Breast epithelium (tissue), 4 donors: ENCODE results near the gene QPRT. TPM values are rescaled to one million over a fixed set of nuclear protein-coding genes. Genes with fewer than 3 reads are reported as not detected.
"Not testable (repeated sequence)": the region's sequence is repeated elsewhere in the genome, so short reads cannot be mapped to it uniquely, and the experiment has no call there.

Source experiments
- DNase-seq, 2 donors: peaks; one replicate each; pipeline ENCODE4 v3.0.0-alpha.2; 2019; ENCODE audit warnings: low spot score in 2 of 2
- H3K27ac ChIP-seq, 2 donors: fragments of 200-600 bp; sonication (generic) in 1 of 2; one replicate each; pipeline ENCODE4 v1.5.1; 2016 to 2019; ENCODE audit warnings: mild to moderate bottlenecking in 1 of 2
- H3K27me3 ChIP-seq, 2 donors: fragments of 200-600 bp; sonication (generic) in 1 of 2; one replicate each; pipeline versions ENCODE4 v1.5.1 to v1.6.0; 2017 to 2019; ENCODE audit warnings: control low read depth in 1 of 2, mild to moderate bottlenecking in 1 of 2
- H3K36me3 ChIP-seq: fragments of 200-600 bp; one replicate; pipeline ENCODE4 v1.5.1; 2019
- H3K4me1 ChIP-seq, 2 donors: fragments of 200-600 bp; sonication (generic); one replicate each; pipeline ENCODE4 v1.5.1; 2016 to 2019; ENCODE audit warnings: control low read depth in 1 of 2
- H3K4me3 ChIP-seq, 3 donors: fragments of 200-600 bp; sonication (generic); 1 replicate in 2 of 3; 2 replicates in 1 of 3; pipeline ENCODE4 v1.5.1; 2016 to 2019; ENCODE audit warnings: mild to moderate bottlenecking in 3 of 3, moderate library complexity in 2 of 3
- H3K9me3 ChIP-seq, 2 donors: fragments of 200-600 bp; sonication (generic) in 1 of 2; one replicate each; pipeline ENCODE4 v1.5.1; 2016 to 2019; ENCODE audit warnings: control low read depth in 1 of 2
- CTCF ChIP-seq, 3 donors: fragments of 450-650 bp; IDR thresholded peaks; one replicate each; pipeline ENCODE4 v1.5.1; 2016 to 2017; ENCODE audit warnings: antibody characterized with exemption in 3 of 3, mild to moderate bottlenecking in 3 of 3, moderate library complexity in 3 of 3
- POLR2A ChIP-seq: fragments of 450-650 bp; IDR thresholded peaks from one replicate; pipeline ENCODE4 v1.6.1; 2016; ENCODE audit warnings: antibody characterized with exemption, mild to moderate bottlenecking, moderate library complexity
- POLR2AphosphoS5 ChIP-seq, 3 donors: sonication (generic); formaldehyde crosslinking; IDR thresholded peaks; one replicate each; pipeline ENCODE4 v1.6.1; 2017; ENCODE audit warnings: antibody characterized with exemption in 3 of 3
- intact Hi-C: fragments of 100-400 bp; cut with DNase I; formaldehyde crosslinking; loops from one replicate; pipeline ENCODE4 v1.15.1; 2023; ENCODE audit warnings: low total_unique reads
- total RNA-seq, 3 donors: library from RNA; depleted of rRNA; stranded (reverse); fragments of >200 nt; gene quantifications; one replicate each; pipeline ENCODE4 v1.1.0, GENCODE V29; 2016

Gene QPRT
- total RNA-seq, 3 donors from 2014 or later = 2.4 to 13.3 (median 9.5) TPM

GRCh38 chr16:29702269-29702668 is 23.3 kb downstream of the QPRT start:
- Histone ChIP-seq H3K4me1 (no peaks in the 10 kb centered on the region), H3K27ac (no peak overlapping the region), H3K9me3 (no peaks in the 10 kb centered on the region), H3K36me3 (no peaks in the 10 kb centered on the region), H3K4me3 (no peak overlapping the region), H3K27me3 (no peaks in the 10 kb centered on the region)
- TF ChIP-seq CTCF (IDR thresholded peaks at IDR 0.05) = no peak
- no peak for TF ChIP-seq POLR2A
- TF ChIP-seq POLR2AphosphoS5 (IDR thresholded peaks at IDR 0.05) = no peak
- intact Hi-C loops = no loop called here
- no peak for DNase-seq

- no peaks in the 10 kb centered on the region for H3K36me3 ChIP-seq
- H3K9me3 ChIP-seq = no peaks in the 10 kb centered on the region
- H3K27ac ChIP-seq = no peak overlapping the region
- H3K27me3 ChIP-seq = no peaks in the 10 kb centered on the region
- no peak for DNase-seq
- H3K4me1 ChIP-seq = no peaks in the 10 kb centered on the region
- no peak overlapping the region for H3K4me3 ChIP-seq
- TF ChIP-seq POLR2AphosphoS5 (IDR thresholded peaks at IDR 0.05) (no peak), CTCF (IDR thresholded peaks at IDR 0.05) (no peak), POLR2A (no peak)
- intact Hi-C loops = no loop called here
Observed at GRCh38 chr16:29705030-29705429, 26.1 kb downstream of the QPRT start.

DNA sequence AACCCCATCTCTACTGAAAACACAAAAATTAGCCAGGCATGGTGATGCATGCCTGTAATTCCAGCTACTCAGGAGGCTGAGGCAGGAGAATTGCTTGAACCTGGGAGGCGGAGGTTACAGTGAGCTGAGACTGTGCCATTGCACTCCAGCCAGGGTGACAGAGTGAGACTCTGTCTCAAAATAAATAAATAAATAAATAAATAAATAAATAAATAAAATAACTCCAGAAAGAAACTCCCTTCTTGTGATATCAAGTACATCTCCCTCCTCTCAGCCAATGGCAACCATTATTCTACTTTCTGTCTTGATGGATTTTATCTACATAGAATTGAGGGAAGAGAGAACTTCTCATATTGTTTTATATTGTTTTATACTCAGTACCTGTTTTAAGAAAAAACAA is 28.2 kb downstream of the QPRT start:
- H3K27me3 ChIP-seq, H3K9me3 ChIP-seq, H3K27ac ChIP-seq, H3K36me3 ChIP-seq, DNase-seq, intact Hi-C loops, H3K4me3 ChIP-seq, H3K4me1 ChIP-seq: not testable (repeated sequence)

DNA sequence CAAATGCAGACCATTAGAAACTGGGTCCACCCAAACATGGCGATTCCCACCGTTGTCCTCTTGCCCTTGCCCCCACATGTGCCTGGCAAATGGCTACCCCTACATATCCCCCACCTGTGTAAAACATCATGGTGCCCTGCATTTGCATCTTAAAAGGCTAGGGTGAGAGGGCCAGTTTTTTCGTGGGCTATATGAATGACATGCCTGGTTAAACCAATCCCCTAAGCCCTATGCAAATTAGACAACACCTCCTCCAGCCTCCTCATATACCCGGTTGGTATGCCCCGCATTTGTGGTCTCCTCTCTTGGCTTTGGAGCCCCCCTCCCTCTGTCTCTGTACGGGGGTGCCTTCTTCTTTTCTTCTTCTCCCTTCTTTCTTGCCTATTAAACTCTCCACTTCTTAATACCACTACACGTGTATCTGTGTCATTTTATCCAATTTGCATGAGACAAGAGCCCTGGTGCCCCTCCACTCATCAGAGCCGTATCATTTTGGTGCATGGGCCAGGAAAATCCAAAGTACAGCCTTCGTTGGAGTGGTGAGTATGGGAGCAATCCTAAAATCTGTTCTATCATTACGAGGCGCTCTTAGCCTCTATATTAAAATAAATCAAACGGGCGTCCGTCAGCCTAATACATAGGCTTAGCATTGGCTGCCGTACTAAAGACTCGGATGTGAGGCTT is 30.1 kb downstream of the QPRT start:
- Histone ChIP-seq H3K4me1 (no peaks in the 10 kb centered on the region), H3K9me3 (no peaks in the 10 kb centered on the region), H3K4me3 (no peak overlapping the region), H3K27ac (no peak overlapping the region), H3K27me3 (no peaks in the 10 kb centered on the region), H3K36me3 (no peaks in the 10 kb centered on the region)
- no peak for DNase-seq
- intact Hi-C loops = no loop called here
- TF ChIP-seq CTCF (IDR thresholded peaks at IDR 0.05) = no peak
- no peak for TF ChIP-seq POLR2A
- TF ChIP-seq POLR2AphosphoS5 (IDR thresholded peaks at IDR 0.05) = no peak

DNA sequence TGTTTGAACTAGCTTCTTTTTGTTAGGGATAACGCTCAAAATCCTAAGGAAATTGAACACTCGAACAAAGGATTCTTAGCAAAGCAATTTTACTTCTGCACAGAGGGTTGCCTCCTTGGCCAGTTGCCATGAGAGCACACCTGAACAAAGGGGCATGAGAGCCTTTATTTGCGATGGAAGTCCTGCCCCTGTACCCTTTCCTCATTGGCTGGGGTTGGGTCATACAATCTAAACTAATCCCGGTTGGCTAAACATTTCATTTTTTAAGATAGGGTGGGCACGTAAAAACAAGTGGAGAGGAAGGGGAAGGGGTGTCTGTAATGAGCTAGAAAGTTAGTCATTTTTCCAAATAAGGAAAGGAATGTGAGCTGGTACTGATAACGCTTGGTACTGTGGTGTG is 30.7 kb downstream of the QPRT start:
- H3K36me3 ChIP-seq, intact Hi-C loops, H3K27ac ChIP-seq, H3K9me3 ChIP-seq, H3K27me3 ChIP-seq, H3K4me1 ChIP-seq, DNase-seq, H3K4me3 ChIP-seq: not testable (repeated sequence)

- no peaks in the 10 kb centered on the region for H3K27me3 ChIP-seq
- DNase-seq = no peak
- H3K4me1 ChIP-seq = no peaks in the 10 kb centered on the region
- TF ChIP-seq POLR2AphosphoS5 (IDR thresholded peaks at IDR 0.05) = no peak
- TF ChIP-seq POLR2A = no peak
- TF ChIP-seq CTCF (IDR thresholded peaks at IDR 0.05) = peak; percentile 34 to 58 (median 53)
- no peaks in the 10 kb centered on the region for H3K9me3 ChIP-seq
- no peaks in the 10 kb centered on the region for H3K36me3 ChIP-seq
- H3K4me3 ChIP-seq = no peak overlapping the region
- H3K27ac ChIP-seq = no peak overlapping the region
- intact Hi-C loops = no loop called here
Observed at GRCh38 chr16:29710227-29711219, 31.5 kb downstream of the QPRT start.
